NCI-H2107 (cell line): ENCODE data around the gene BEND5.

Source experiments
- DNase-seq: peaks from one replicate; lab custom pipeline; 2025; lab: John Stamatoyannopoulos, UW

The BEND5 gene

GRCh38 chr1:48761986-48762385, 14.7 kb downstream of the BEND5 start:
- peak; percentile 31 for DNase-seq

- DNase-seq = no peak
These were observed 15.3 kb downstream of the BEND5 start for GRCh38 chr1:48761411-48761810.

- DNase-seq = no peak
These were observed 15.8 kb downstream of the BEND5 start for GRCh38 chr1:48760857-48761256.

GRCh38 chr1:48758976-48759375, 17.7 kb downstream of the BEND5 start:
- no peak for DNase-seq

- no peak for DNase-seq
These were observed 19.3 kb downstream of the BEND5 start for GRCh38 chr1:48757363-48757762.

- no peak for DNase-seq
These were observed 19.9 kb downstream of the BEND5 start for GRCh38 chr1:48756683-48757316.

GRCh38 chr1:48753293-48753692, 23.4 kb downstream of the BEND5 start:
- no peak for DNase-seq

- no peak for DNase-seq
These were observed 26.6 kb downstream of the BEND5 start for GRCh38 chr1:48750109-48750508.

GRCh38 chr1:48749068-48749467, 27.6 kb downstream of the BEND5 start:
- DNase-seq = no peak

GRCh38 chr1:48746906-48747305, 29.8 kb downstream of the BEND5 start:
- DNase-seq = no peak

GRCh38 chr1:48744032-48744431, 32.7 kb downstream of the BEND5 start:
- DNase-seq = no peak

- no peak for DNase-seq
These were observed 33.2 kb downstream of the BEND5 start for GRCh38 chr1:48743480-48743879.

GRCh38 chr1:48741380-48741779, 35.3 kb downstream of the BEND5 start:
- DNase-seq = no peak

GRCh38 chr1:48740621-48741020, 36.1 kb downstream of the BEND5 start:
- no peak for DNase-seq

GRCh38 chr1:48739091-48739490, 37.6 kb downstream of the BEND5 start:
- DNase-seq = no peak

GRCh38 chr1:48738356-48738755, 38.3 kb downstream of the BEND5 start:
- DNase-seq = no peak

GRCh38 chr1:48735796-48736195, 40.9 kb downstream of the BEND5 start:
- no peak for DNase-seq

GRCh38 chr1:48730164-48730910, 46.4 kb downstream of the BEND5 start:
- no peak for DNase-seq

- no peak for DNase-seq
These were observed 48.1 kb downstream of the BEND5 start for GRCh38 chr1:48728584-48728983.

GRCh38 chr1:48726557-48727215, 50.0 kb downstream of the BEND5 start:
- no peak for DNase-seq

- no peak for DNase-seq
These were observed 50.6 kb downstream of the BEND5 start for GRCh38 chr1:48726139-48726538.

GRCh38 chr1:48725341-48726046, 51.2 kb downstream of the BEND5 start:
- DNase-seq = no peak

- DNase-seq = no peak
These were observed 55.8 kb downstream of the BEND5 start for GRCh38 chr1:48720929-48721328.
